ENCODE measurements around the gene NAA38.

The NAA38 gene

GRCh38 chr17:7841396-7841914, 15.9 kb downstream of the NAA38 start:
- DNase-seq (ENCODE audit: low read depth, low spot score), result peak; percentile 97

GRCh38 chr17:7840875-7841274, 16.5 kb downstream of the NAA38 start:
- no peak for DNase-seq (ENCODE audit: low read depth, low spot score)

- no peak for DNase-seq (ENCODE audit: low read depth, low spot score)
Measured at GRCh38 chr17:7840441-7840840, 16.9 kb downstream of the NAA38 start.

- DNase-seq (ENCODE audit: low read depth, low spot score), result no peak
Measured at GRCh38 chr17:7839876-7840261, 17.5 kb downstream of the NAA38 start.

- DNase-seq (ENCODE audit: low read depth, low spot score), result no peak
Measured at GRCh38 chr17:7839190-7839875, 18.0 kb downstream of the NAA38 start.

- peak; percentile 71 for DNase-seq (ENCODE audit: low read depth, low spot score)
Measured at GRCh38 chr17:7838090-7839075, 19.0 kb downstream of the NAA38 start.

- no peak for DNase-seq (ENCODE audit: low read depth, low spot score)
Measured at GRCh38 chr17:7837408-7838088, 19.8 kb downstream of the NAA38 start.

GRCh38 chr17:7836596-7837407, 20.6 kb downstream of the NAA38 start:
- peak; percentile 92 for DNase-seq (ENCODE audit: low read depth, low spot score)

GRCh38 chr17:7835814-7836595, 21.4 kb downstream of the NAA38 start:
- DNase-seq (ENCODE audit: low read depth, low spot score), result peak; percentile 70

GRCh38 chr17:7834957-7835813, 22.2 kb downstream of the NAA38 start:
- DNase-seq (ENCODE audit: low read depth, low spot score), result peak; percentile 100

GRCh38 chr17:7834542-7834956, 22.8 kb downstream of the NAA38 start:
- DNase-seq (ENCODE audit: low read depth, low spot score), result no peak

GRCh38 chr17:7833795-7834541, 23.4 kb downstream of the NAA38 start, which contains the start of gene KDM6B:
Gene KDM6B, plus strand, starts transcription at chr17:7834217. Its CDS starts 11,338 bp downstream, at chr17:7845555.
- DNase-seq (ENCODE audit: low read depth, low spot score), result peak; percentile 96

- no peak for DNase-seq (ENCODE audit: low read depth, low spot score)
Measured at GRCh38 chr17:7833011-7833794, 24.2 kb downstream of the NAA38 start.

GRCh38 chr17:7832431-7832830, 24.9 kb downstream of the NAA38 start:
- DNase-seq (ENCODE audit: low read depth, low spot score), result no peak

GRCh38 chr17:7831233-7831632, 26.1 kb downstream of the NAA38 start:
- no peak for DNase-seq (ENCODE audit: low read depth, low spot score)

- DNase-seq (ENCODE audit: low read depth, low spot score), result no peak
Measured at GRCh38 chr17:7830616-7831015, 26.7 kb downstream of the NAA38 start.

- peak; percentile 55 for DNase-seq (ENCODE audit: low read depth, low spot score)
Measured at GRCh38 chr17:7825206-7825990, 32.0 kb downstream of the NAA38 start.
